ENCODE measurements around the gene KIF18B.

GRCh38 chr17:44906010-44906646 lies 41.4 kb downstream of the KIF18B start:
- TF ChIP-seq CTCF (conservative IDR thresholded peaks at IDR 0.05 in 1 of 2, IDR thresholded peaks at IDR 0.05 in 1 of 2; ENCODE audit: low read depth in 1 of 2, low read length in 2 of 2) (no peak), EZH2 (IDR thresholded peaks at IDR 0.05; ENCODE audit: low read length, missing control alignments) (no peak)

Measured in fibroblast of lung (primary cell).